DND-41 (cell line): ENCODE data around the gene ARPC3.

Source experiments
- ATAC-seq: fragments of 200-7000 bp; cut with Tn5 transposase; 3 replicates; pipeline ENCODE4 v1.9.1; 2021; ENCODE audit warnings: low read depth; ENCODE audit not compliant: insufficient read depth
- DNase-seq: peaks from one replicate; pipeline ENCODE4 v3.0.0-alpha.2; 2020
- H2AFZ ChIP-seq: 2 replicates; pipeline ENCODE4 v1.6.0; 2012; ENCODE audit warnings: low read depth, low read length
- H3K27ac ChIP-seq: 2 replicates; pipeline ENCODE4 v1.5.1; 2012; ENCODE audit warnings: low read length, inconsistent platforms
- H3K27me3 ChIP-seq: fragments of 200-600 bp; sonication (generic); 2 replicates; pipeline ENCODE4 v1.6.0; 2012; ENCODE audit warnings: low read length, mild to moderate bottlenecking, inconsistent platforms; ENCODE audit not compliant: insufficient read depth, poor library complexity
- H3K36me3 ChIP-seq: 2 replicates; pipeline ENCODE4 v1.5.1; 2012; ENCODE audit warnings: low read length, inconsistent platforms; ENCODE audit not compliant: insufficient read depth
- H3K4me1 ChIP-seq: 2 replicates; pipeline ENCODE4 v1.5.1; 2012; ENCODE audit warnings: mild to moderate bottlenecking, low read length; ENCODE audit not compliant: insufficient read depth
- H3K4me2 ChIP-seq: 2 replicates; pipeline ENCODE4 v1.6.0; 2012; ENCODE audit warnings: mild to moderate bottlenecking, moderate library complexity, low read length, inconsistent platforms; ENCODE audit not compliant: insufficient read depth
- H3K4me3 ChIP-seq, 2 experiments: fragments of 200-600 bp in 1 of 2; shearing (Covaris generic) in 1 of 2; 2 replicates each; pipeline ENCODE4 v1.5.1; 2012 to 2016; ENCODE audit warnings: inconsistent platforms in 2 of 2, low read length in 2 of 2, mild to moderate bottlenecking in 2 of 2, low read depth in 1 of 2, moderate library complexity in 1 of 2
- H3K79me2 ChIP-seq: 2 replicates; pipeline ENCODE4 v1.6.0; 2012; ENCODE audit warnings: low read length, inconsistent platforms; ENCODE audit not compliant: insufficient read depth
- H3K9ac ChIP-seq: 2 replicates; pipeline ENCODE4 v1.6.0; 2012; ENCODE audit warnings: low read depth, mild to moderate bottlenecking, inconsistent platforms, low read length, moderate library complexity
- H3K9me3 ChIP-seq: 2 replicates; pipeline ENCODE4 v1.5.1; 2012; ENCODE audit warnings: low read length, moderate library complexity, mild to moderate bottlenecking, inconsistent platforms; ENCODE audit not compliant: insufficient read depth, severe bottlenecking
- H4K20me1 ChIP-seq: 2 replicates; pipeline ENCODE4 v1.6.0; 2012; ENCODE audit warnings: low read length; ENCODE audit not compliant: insufficient read depth
- CTCF ChIP-seq: IDR thresholded peaks from 2 replicates; pipeline ENCODE4 v1.5.1; 2012; ENCODE audit warnings: borderline replicate concordance, low read length, moderate library complexity, mild to moderate bottlenecking; ENCODE audit not compliant: poor library complexity, severe bottlenecking; ENCODE audit errors: extremely low read depth
- EZH2 ChIP-seq: IDR thresholded peaks from 3 replicates; pipeline ENCODE4 v1.6.1; 2012; ENCODE audit warnings: borderline replicate concordance, low read depth, mild to moderate bottlenecking, moderate library complexity, low read length, inconsistent platforms; ENCODE audit not compliant: severe bottlenecking

ARPC3 gene

GRCh38 chr12:110451263-110451662 is 1.1 kb upstream of the ARPC3 start:
- Histone ChIP-seq H3K4me2 (no peak overlapping the region), H3K9me3 (no peaks in the 10 kb centered on the region), H3K27ac (peak overlapping the region; percentile 34; the same call in 1 of the 2 replicates), H3K27me3 (no peaks in the 10 kb centered on the region), H3K9ac (no peak overlapping the region), H3K79me2 (peaks cover 38% of the 10 kb centered on the region), H2AFZ (peak overlapping the region; percentile 79), H3K36me3 (peaks cover 78% of the 10 kb centered on the region), H3K4me1 (peaks cover 32% of the 10 kb centered on the region), H4K20me1 (peaks cover 10% of the 10 kb centered on the region; the same call in 1 of the 2 replicates), H3K4me3 (no peak overlapping the region)
- DNase-seq (no peak), ATAC-seq (no peak)
- TF ChIP-seq CTCF (no peak), EZH2 (no peak)

DNA sequence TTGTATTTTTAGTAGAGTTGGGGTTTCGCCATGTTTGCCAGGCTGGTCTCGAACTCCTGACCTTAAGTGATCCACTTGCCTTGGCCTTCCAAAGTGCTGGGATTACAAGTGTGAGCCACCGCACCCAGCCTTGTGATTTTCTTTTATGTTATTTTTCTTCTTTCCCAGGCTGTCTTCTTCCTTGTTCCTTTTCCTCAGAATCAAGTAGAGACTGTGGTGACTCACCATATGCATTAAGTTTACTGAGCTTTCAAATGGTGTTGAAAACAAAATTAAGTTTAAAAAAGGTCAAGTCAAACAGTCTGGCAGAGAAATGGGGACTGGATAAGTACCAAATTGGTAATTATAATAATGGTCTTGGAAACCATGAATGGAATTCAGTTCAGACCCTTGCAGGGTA is 5.7 kb downstream of the ARPC3 start:
- Histone ChIP-seq H3K9ac (no peak overlapping the region), H3K9me3 (no peaks in the 10 kb centered on the region), H3K36me3 (peaks cover 79% of the 10 kb centered on the region), H3K27ac (no peak overlapping the region), H3K27me3 (no peaks in the 10 kb centered on the region), H3K4me2 (no peak overlapping the region), H3K4me3 (no peak overlapping the region), H3K4me1 (peaks cover 24% of the 10 kb centered on the region), H4K20me1 (peaks cover 10% of the 10 kb centered on the region; the same call in 1 of the 2 replicates), H2AFZ (no peak overlapping the region), H3K79me2 (peaks cover 64% of the 10 kb centered on the region)
- no peak for TF ChIP-seq EZH2
- no peak for TF ChIP-seq CTCF
- ATAC-seq: no peak
- DNase-seq: no peak

GRCh38 chr12:110436231-110436630 is 13.9 kb downstream of the ARPC3 start:
- H3K9me3 ChIP-seq: no peaks in the 10 kb centered on the region
- no peak overlapping the region for H3K9ac ChIP-seq
- no peak for DNase-seq
- ATAC-seq: no peak
- H4K20me1 ChIP-seq: no peaks in the 10 kb centered on the region
- peaks cover 47% of the 10 kb centered on the region for H3K36me3 ChIP-seq
- H3K27me3 ChIP-seq: no peaks in the 10 kb centered on the region
- no peak overlapping the region for H2AFZ ChIP-seq
- H3K4me1 ChIP-seq: peaks cover 4% of the 10 kb centered on the region; the same call in 1 of the 2 replicates
- peaks cover 4% of the 10 kb centered on the region; the same call in 1 of the 2 replicates for H3K79me2 ChIP-seq
- no peak overlapping the region for H3K4me2 ChIP-seq
- TF ChIP-seq EZH2 (no peak), CTCF (no peak)
- no peak overlapping the region for H3K27ac ChIP-seq
- H3K4me3 ChIP-seq: no peak overlapping the region
